ENCODE measurements around the gene PAX6.

PAX6 gene

DNA sequence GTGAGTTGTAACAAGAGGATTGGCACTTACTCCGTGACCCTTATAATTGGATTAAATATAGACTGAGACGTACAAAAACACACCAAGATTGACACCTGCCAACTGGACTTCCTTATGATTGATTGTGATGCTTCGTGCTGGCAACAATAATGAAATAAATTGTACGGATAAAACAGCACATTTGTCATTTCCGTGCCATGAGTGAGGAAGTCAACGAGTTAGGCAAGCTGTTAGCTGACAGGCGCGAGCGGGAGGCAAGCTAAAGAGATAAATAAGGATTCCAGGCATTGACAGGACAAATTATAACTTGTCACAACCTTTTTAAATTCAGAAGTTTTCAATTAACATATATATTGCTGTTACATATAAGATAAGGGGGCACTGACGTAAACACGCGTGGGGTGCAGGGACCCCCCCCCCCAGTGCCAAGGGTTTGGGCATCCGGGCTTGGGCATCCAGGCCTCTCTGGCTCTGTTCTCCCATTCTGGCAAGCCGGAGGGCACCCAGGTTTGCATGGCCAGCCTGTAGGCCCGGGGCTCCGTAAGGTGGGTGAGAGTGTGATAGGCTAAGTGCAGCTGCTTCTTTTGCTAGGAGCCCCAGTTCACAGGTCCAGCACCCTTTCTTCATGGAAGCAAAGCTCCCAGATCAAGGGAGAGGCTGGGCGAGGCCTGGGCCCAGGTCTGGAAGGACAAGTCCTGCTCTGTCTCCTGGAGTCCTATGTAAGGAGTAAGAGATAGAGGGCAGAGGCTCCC is 11.2 kb upstream of the PAX6 start:
- no peak for DNase-seq

DNA sequence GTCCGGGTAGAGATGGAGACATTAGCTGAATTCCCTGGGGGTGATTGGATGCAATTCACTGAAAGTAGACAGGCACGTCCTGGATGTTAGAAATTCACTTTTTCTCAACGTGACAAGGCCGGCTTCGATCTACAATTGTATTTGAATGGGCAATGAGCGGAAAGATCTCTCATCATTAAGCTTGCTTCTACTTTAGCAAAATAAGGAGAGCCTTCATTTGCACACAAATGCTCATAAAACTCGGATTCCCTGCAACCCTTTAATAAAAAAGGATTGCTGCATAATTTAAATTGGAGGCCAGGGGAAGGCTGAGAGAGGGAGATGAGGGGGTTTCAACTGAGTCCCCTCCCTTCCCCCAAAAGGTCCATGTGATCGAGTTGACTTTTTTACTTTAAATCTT is 10.6 kb upstream of the PAX6 start:
- DNase-seq = no peak

DNA sequence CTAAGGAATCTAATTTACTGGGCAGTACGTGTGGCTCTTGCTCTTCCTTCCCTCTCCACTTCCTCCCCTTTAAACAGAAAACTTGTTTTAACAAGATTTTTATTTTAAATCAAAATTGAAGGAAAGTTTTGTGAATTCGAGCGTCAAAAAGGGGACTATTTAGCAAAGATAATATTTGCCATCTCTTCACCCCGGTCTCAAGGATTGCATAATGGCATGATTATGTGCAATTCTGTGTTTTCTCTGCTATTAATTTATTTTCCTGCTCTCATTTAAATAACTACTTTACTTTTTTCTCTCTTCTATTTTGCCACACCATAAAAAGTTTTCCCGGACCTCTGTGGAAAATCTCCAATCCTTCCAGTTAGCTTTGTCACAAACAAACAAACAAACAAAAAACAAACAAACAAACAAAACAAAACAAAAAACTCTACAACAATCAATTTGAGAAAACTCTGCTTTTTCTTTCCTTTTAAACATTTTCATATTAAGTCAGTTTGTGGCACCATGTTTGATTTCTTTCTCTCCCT is 10.2 kb upstream of the PAX6 start:
- no peak for DNase-seq

DNA sequence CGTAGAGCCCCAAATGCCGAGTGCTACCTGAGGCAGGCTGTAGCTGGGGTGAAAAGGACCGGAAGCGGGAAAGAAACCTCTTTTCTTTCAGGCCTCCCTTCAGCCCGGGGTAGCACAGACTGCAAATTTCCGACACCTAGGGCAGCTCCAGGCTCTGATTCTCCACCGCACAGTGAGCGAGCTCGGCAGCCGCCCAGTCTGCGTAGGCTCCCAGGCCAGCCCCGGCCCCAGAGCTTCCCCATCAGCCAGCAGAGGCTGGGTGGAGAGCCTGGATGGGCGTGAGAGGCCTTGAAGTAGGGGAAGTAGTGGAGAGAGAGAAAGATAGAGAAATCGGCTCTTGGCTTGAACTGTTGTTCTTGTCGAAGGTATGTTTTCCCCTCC is 9.3 kb upstream of the PAX6 start:
- DNase-seq = no peak

DNA sequence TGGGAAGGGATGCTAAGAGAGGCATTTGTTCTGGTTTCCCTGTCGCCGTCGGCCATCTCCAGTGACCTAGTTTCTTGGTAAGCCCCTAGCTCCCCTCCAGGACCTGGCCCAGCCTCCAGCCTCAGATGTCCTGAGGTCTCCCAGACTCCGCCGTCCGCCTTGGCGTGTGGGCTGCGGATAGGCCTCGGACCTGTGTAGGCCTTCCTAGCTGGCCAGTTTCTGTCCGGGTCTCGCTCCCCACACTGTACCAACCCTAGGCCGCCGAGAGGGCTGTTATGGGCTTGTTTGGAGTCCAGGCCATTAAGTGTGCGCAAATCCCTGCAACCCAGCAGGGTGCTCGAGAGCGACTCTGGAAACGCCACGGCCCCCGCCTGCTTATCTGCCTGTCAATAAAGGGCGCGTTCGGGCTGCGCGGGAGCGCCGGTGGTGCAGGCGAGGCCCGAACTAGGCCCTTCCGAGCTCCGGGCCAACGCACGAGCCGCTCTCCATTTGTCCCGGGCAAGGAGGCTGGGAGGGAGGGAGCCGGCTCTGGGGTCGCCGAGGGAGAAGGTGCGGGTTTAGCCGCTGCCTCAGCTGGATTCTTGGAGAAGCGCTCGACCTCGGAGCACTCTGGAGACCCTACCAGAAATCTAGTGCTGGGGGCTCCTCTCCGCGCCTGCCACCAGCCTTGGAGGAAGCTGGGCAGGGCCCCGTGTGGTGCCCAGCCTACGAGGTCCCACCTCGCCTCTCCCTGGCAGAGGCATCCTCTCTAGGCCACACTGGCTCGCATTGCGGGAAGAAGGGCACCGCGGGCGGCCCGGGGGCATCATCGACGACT is 8.7 kb upstream of the PAX6 start:
- no peak for DNase-seq

DNA sequence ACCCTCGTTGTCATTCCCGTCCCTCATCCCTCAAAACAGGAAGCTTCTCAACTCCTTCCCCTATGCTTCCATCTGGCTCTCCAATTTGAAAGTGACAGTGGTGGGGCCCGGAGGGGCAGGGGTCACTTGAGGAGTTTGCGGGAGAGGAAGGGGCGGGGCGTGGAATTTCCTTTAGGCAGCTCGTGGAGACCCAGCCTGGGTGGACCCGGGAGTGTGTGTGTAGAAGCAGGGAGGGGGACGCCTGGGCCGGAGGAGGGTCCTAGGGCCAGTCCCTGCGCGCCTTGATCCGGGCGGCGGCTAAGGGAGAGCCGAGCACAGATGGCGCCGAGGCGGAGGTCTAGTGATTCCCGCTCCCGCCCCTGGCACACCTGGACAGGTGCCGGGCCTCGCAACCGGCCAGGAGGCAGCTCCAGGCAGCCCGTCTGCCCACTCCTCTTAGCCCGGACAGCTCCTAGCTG is 7.8 kb upstream of the PAX6 start:
- no peak for DNase-seq

DNA sequence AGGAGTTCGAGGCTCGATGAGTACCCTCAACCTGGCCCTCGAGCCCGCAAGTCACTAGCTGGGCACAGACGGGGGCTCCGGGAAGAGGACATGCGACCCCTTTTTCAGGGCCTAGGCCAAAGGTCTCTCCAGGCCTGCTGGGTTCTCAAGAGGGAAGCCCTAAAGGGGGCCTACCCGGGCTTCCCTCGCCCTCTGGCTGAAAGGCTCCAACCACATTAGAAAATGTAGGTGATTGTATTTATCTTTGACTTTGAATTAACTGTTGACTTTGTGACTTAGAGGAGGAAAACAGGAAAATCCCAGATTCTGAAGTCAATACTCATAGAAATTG is 7.3 kb upstream of the PAX6 start:
- no peak for DNase-seq

DNA sequence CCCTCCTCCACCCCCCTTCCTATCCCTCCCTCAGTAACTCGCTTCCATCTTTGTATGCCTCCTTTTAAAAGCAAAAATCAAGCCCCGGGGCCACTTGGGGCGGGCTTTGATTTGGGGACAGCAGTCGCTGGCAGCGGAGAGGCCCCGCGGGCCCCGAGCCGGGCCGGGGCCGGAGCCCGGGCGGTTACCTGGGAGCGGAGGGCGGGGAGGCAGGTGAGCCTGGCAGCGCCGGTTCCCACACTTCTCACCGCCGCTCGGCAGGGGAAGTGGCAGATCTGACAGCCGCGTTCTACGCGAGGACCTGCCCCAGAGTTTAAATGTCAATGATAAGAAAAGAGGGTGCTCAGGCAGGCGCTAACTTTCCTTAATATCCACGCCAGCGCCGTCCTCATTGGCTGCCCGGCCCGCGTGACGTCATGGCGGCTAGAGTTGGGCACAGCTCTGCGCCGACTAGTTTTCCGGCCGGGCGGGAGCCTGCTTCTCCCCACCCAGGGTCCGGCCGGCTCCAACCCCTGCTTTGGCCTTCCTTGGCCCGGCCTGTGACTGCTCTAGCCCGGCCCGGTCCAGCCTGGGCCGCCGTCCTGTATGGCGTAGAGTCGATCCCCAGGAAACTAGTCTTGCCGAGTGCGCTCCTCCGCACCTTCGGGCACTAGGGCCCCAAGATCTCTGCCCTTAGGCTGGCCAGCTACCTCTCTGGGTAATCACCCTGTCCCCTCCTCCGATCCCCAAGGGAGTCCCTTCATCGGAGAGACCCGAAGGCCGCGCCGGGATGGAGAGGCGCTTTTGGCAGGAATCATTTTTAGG is 6.7 kb upstream of the PAX6 start:
- DNase-seq = no peak

DNA sequence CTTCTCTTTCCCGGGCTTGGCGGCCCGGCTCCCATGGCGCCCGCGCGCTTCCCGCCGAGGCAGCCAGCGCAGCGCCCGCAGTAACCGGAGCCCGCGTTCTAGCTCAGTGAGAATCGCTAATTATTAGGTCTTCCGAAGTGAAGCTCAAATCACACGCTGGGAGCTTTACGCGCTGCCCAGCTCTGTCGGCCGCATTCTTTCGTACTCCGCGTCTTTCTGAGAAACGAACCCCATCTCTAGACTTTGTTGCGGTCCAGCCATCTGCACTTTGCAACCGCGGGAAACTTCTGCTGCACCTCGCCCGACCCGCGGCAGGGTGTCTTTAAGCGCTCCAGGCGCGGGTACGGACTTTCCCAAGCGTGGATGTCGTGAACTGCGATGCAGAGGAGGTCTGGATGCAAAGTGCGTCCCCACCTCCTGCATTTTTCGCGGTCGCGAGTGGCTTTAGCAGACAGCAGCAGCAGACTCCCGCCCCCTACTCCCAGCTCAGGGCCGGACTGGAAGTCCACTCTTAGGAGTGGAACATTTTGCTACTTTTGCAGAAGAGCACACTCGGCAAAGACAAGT is 6.0 kb upstream of the PAX6 start:
- peak in 1 of 2 donors; percentile 21 for DNase-seq

DNA sequence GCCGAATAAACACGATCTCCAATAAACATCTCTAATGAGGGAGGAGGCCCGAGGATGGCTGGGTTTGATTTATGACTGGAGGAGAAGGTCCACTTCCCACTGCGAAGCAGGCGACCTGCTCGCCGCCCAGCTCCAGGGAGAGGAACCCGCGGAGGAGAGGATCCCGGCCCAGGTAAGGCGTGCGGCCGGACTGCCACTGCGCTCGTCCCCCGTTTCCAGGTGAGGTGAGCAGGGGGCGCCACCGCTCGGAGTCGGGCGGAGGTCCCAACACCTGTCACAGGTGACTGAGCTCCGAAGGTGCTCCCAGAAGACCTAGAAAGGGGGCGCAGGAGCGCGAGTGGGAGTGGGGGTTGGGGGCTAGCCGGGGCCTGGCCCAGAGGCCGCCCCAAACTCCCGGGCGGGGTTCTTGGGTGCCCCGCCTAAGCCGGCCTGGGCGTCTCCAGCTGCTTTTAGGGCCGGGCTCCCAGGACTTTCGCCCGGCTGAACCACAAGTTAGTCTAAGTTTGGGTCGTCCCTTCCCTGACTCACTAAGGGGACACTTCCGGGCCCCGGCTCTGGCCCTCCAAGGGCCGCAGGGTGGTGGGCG is 5.4 kb upstream of the PAX6 start:
- DNase-seq = no peak

DNA sequence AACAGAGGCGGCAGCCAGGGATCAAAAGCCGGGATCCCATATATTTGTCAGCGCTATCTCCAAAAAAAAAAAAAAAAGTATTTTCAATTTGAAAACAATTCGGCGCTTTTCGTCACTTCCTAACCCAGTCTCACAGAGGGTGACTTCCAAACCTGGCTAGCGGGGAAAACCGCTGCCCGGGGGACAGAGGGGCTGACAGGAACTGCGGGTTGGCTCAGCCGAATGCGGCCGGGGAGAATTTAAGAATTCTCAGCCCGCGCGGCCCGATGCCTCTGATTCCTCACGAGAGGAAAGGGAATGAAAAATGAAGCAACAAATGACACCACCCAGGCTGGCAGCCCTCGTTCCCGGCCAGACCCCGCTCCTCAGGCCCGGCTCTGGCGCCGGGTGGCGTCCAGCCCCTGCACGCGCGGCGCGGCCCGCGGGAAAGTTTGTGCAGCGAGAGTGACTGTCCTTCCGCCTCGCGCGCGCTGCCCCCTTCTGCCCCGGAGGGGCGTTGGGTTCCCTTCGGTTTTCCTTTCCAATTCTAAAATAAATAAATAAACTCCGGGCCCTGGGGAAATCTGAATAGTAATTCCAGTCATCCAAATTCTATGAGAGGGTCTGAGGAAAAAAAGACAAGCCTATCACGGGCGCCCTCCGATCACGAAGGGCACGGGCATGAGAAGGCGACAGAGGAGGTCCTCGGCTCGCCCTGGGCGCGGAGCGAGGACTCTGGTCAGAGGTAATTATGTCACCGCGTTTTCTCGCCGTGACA is 4.8 kb upstream of the PAX6 start:
- DNase-seq = no peak

DNA sequence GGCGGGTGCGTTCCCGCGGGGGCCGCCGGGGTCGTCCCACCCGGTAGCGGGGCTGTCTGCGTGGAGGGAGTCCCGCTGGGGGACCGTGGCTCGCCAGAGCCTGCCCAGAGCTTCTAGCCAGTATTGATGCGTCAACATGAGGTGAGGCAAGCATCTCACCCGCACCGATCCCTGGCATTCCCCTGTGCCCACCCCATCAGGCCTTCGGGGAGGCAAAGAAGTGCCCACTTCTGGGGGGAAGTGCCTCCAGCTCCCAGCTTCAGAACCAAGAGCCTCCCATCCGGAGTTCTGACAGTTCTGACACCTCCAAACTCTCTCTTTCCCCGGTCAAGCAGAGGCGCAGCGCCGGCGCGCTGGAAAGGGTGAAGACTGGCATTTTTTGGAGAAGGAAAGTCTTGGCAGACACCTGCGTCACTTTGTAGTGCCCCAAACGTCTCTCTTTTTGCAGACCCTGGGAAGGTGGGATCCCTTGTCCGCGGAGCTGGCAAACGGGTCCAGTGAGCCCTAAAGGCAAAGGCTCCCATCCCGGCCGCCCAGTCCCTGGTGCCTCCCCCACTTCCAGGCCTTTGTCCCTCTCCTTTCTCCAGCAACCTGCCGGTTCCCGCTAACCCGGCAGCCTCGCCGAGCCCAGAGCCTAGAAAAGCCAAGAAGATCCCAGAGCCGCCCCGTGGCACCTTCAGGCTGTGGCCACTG is 3.2 kb upstream of the PAX6 start:
- DNase-seq = no peak

DNA sequence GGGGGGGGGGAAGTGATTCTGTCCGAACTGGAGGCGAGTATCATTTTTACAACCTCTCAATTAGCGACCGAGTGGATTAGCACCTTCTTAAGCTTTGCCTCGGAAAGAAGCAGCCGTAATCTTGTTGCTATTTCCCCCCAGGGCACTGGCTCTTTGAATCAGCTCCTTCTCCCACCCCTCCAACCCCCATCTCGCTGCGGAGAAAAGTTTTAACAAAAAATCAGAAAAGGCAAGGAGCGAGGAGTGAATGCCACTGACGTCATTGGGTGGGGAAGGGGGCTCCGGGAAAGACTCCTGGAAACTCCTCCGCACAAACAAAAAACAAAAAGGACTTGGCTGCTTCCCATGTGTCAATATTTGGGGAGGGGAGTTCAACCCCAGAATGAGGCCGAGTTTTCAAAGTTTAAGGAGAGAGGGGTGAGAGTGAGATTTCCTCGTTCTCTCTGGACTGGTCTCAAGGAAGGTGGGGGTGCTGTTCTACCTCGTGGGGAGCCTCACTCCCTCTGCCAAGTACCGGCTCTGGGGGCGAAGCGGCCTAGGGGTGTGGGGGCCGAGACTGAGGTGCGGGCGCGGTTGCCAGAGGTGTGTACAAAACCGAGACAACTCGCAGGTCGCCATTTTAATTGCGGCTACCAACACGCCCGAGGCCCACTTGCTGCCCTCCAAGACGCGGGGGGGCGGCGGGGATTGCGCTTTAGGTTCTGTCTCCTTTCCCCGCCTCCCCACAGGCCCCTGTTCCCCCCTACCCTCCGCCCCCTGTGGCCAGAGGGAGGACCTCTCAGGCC is 2.5 kb upstream of the PAX6 start:
- no peak for DNase-seq

DNA sequence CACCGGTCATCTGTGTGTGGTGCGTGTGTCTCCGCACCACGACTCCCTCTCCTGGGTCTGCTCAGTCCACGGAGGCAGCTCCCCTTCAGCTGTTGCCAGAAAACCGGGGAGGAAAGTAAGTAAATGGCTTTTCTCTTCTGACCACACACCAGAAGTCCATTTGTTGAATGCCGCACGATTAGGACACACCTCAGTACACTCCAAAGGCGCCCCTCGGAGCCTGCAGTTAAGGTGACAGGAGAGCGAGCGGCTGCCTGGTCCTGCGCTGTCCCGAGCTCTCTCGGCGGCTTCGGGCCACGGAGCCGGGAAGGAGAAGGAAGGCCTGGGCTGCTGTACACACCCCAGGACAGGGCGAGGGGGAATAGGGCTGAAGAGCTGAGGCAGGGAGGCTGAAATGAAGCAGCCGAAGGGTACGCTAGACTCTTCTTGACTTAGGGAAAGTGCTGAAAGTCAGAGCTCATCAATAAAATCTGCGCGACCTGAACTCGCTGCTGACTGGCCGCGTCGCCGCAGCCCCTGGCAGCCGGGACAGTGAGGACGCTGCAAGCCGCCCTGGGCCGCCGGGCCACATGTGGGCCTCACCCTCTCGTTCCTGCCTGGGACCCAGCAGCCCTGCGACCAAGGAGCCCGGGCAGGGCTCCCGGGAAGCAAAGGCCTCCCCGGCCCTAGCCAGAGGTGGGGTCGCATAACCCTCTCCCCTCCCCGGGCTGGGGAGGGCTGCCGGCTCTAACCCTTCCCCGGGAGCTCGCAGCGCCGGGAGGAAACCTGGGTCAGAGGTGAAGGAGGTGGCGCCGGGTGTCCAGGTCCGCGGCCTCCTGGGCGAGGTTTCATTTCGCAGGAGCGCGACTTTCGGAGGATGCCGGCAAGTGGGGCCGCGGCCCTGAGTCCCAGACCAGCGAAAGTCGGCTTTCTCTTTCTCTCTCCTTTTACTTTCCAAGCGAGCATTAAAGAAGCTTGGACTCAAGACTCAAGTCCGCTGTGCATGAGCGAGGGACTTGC is 1.6 kb upstream of the PAX6 start:
- no peak for DNase-seq

DNA sequence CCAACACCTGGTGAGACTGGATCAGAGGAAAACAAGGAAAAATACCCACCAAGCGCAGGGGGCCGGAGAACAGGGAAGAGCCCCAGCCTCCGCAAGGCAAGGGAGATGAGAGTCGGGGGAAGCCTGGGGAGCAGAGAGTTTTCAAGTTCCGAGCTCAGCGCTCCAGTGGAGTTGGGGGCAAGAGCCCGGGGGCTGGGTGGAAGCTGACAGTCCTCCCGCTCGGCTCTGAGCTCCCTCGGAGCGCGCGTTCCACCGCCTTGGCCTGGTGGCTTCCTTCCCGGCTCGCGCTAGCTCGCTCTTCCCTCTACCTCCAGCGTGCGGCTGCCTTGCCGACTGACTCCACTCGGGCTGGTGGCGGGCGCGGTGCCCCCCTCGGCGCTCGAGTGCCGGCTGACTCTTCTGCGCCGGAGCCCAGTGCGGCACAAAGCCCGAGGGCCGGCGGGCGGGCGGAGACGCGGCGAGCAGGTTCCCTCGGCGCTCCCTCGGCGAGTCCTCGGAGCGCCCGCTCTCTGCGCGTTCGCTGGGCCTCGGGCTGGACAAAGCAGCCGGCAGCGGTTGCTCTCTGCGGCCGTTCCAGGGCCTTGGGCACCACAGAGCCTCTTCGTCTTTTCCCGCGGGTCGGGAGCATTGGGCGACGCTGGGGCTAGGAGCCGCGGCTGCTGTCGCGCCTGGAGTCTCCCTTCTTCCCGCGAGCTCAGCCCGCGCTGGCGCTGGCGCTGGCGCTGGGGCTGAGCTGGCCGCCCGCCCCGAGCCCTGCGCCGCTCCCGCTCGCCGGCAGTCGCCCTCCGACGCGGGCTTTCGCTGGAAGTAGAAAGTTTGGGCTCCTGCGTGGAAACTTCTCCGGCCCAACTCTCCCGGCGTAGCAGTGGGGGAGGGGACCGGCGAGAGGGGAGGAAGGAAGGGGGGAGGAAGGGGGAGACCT is 1.0 kb downstream of the PAX6 start:
- no peak for DNase-seq

DNA sequence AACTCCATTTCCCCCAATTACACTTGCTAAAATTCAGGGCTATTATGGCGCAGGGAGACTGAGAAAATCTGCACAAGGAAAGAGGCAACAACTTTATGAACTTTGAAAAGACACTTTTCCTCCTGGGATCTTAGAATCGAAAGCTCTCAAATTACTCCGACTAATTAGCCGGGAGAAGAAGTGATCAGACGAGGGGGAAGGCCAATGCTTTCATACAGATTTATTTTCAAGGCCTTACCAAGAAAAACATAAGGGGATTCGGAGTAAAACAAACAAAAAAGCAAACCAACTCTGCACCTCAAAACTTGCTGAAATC is 1.6 kb downstream of the PAX6 start:
- no peak for DNase-seq

DNA sequence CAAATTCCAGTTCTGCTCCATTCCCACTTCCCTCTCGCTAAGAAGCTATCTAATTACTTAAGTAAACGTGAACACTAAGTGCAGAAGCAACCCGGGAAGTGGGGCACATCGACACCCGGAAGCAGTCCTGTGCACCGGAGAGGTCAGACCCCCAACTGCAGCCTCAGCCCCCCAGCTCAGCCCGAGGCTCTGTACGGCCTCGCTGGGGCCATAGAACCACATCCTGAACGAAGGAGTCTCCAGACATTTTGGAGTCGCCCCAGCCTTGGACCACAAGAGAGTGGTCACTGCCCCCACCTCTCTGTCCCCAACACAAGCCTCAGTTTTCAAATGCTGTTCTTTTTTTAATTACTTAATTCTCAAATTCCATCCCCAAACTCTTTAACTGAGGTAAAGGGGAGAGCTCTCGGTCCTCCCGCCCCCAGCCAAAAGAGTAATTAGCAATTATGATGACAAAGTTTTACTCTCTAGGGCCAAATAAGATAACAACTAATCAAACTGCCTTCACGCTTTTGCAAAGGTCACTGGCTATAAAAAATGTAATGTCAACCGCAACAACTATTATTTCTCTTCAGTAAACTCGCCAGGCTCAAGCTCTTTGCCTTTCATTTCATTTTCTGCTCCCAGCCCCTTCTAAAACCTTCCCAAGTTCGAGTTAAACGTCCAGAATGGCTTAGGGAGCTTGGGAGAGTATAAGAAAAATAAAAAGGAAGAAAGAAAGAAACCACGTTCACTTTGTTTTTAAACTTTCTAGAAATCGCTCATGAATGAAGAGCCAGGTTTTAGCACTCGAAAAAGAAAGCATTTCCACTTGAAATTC is 2.2 kb downstream of the PAX6 start:
- DNase-seq = no peak

Data from CD4-positive, alpha-beta T cell treated with Interferon alpha-2 for 1 hour (primary cell).